ENCODE measurements around the gene PAQR5.

DNA sequence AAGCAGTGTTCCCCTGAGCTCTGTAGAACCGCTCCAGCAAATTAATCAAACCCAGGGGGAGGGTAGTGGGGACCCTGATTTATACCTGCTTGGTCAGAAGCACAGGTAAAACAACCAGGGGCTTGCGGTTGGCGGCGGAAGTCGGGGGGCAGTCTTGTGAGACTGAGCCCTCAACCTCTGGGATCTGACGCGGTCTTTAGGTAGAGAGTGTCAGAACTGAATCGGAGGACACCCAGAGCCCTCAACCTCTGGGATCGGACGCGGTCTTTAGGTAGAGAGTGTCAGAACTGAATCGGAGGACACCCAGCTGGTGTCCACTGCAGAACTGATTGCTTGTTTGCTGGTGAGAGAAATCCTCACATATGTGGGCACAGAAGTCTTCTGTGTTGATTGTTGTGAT is 12.9 kb upstream of the PAQR5 start:
- no peak for TF ChIP-seq TAF1 (IDR thresholded peaks at IDR 0.05; ENCODE audit: low read depth)
- no peak for TF ChIP-seq EP300 (IDR thresholded peaks at IDR 0.05; ENCODE audit: borderline replicate concordance)
- no peak for TF ChIP-seq ZBTB7A (IDR thresholded peaks at IDR 0.05; ENCODE audit: low read depth)
- no peak for TF ChIP-seq RAD21 (IDR thresholded peaks at IDR 0.05; ENCODE audit: low read depth)
- no peak for TF ChIP-seq NFIC (IDR thresholded peaks at IDR 0.05)
- TF ChIP-seq CEBPB (IDR thresholded peaks at IDR 0.05): no peak
- no peak for TF ChIP-seq EGR1 (IDR thresholded peaks at IDR 0.05)
- TF ChIP-seq, protein P1, sequence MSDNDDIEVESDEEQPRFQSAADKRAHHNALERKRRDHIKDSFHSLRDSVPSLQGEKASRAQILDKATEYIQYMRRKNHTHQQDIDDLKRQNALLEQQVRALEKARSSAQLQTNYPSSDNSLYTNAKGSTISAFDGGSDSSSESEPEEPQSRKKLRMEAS (IDR thresholded peaks at IDR 0.05): no peak
- TF ChIP-seq REST (IDR thresholded peaks at IDR 0.05; ENCODE audit: low read depth): no peak
- no peak for TF ChIP-seq TEAD4 (IDR thresholded peaks at IDR 0.05)
- TF ChIP-seq YY1 (IDR thresholded peaks at IDR 0.05; ENCODE audit: low read depth): no peak
- no peak for TF ChIP-seq CREB1 (IDR thresholded peaks at IDR 0.05; ENCODE audit: low read depth)
- TF ChIP-seq FOXM1 (IDR thresholded peaks at IDR 0.05; ENCODE audit: borderline replicate concordance, low read depth): no peak
